Ectodermal cell (in vitro differentiated cells): ENCODE results near the gene SEC14L1.

Experiments used
- H3K27ac ChIP-seq: 2 replicates; pipeline ENCODE4 v1.7.0; 2013; ENCODE audit warnings: mild to moderate bottlenecking, low read depth, low read length; ENCODE audit not compliant: insufficient read depth, poor library complexity, severe bottlenecking
- H3K27me3 ChIP-seq: 2 replicates; pipeline ENCODE4 v1.7.0; 2013; ENCODE audit warnings: mild to moderate bottlenecking, low read length; ENCODE audit not compliant: insufficient read depth, control insufficient read depth, poor library complexity, severe bottlenecking
- H3K36me3 ChIP-seq: one replicate; pipeline ENCODE4 v1.7.0; 2013; ENCODE audit warnings: low read length; ENCODE audit not compliant: control insufficient read depth, insufficient read depth
- H3K4me1 ChIP-seq: one replicate; pipeline ENCODE4 v1.7.0; 2013; ENCODE audit warnings: low read length; ENCODE audit not compliant: control insufficient read depth, insufficient read depth
- H3K4me3 ChIP-seq: 2 replicates; pipeline ENCODE4 v1.7.0; 2013; ENCODE audit warnings: low read depth, low read length, control low read depth; ENCODE audit not compliant: insufficient read depth
- H3K9me3 ChIP-seq: 2 replicates; pipeline ENCODE4 v1.7.0; 2013; ENCODE audit warnings: mild to moderate bottlenecking, low read length, moderate library complexity; ENCODE audit not compliant: control insufficient read depth
- WGBS, 2 experiments: methylation state at CpG; one replicate each; pipeline ENCODE4 v1.1.7; 2013; ENCODE audit warnings: missing lambda C conversion rate in 2 of 2; 5-methylcytosine and 5-hydroxymethylcytosine counted together

The SEC14L1 gene

DNA sequence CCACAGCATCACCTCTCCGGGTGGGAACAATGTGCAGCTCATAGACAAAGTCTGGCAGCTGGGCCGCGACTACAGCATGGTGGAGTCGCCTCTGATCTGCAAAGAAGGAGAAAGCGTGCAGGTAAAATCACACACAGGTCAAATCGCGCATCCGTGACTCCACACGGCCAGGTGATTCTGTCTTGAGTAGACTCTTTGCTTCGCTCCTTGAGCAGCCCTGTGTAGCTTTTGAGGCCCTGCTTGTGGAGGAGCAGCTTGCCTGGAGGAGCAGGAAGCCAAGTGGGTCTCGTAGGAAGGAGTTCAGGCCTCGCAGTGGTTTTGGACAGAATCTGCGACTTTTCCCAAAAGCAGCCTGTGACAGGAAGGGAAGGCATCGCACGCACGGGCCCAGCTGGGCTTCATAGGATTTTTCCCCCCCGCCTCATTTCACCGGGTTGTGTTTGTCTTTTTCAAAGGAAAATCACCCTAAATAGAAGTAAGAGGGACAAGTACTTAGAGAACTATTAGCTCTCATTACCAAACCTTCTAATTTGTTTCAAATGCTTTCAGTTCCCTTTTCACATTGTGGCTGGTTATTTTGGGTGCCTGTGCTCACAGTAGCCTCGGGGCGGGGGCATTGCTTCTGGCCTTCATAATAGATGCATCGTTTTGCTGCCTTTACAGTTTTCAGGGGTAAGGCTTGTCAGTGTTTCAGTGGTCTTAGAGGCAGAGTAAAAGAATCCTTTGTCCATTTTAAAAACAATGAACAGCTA lies 71.5 kb downstream of the SEC14L1 start:
- no peaks in the 10 kb centered on the region for H3K9me3 ChIP-seq
- peaks cover 17% of the 10 kb centered on the region for H3K36me3 ChIP-seq
- H3K27ac ChIP-seq: no peak overlapping the region
- H3K27me3 ChIP-seq: no peaks in the 10 kb centered on the region
- no peaks in the 10 kb centered on the region for H3K4me1 ChIP-seq
- no peak overlapping the region for H3K4me3 ChIP-seq
- 90 to 92% methylated on average over 21 of the region's 21 CpGs for WGBS, 2 experiments

GRCh38 chr17:77212833-77213777 lies 72.3 kb downstream of the SEC14L1 start:
- Histone ChIP-seq H3K4me1 (no peaks in the 10 kb centered on the region), H3K4me3 (no peak overlapping the region), H3K9me3 (no peaks in the 10 kb centered on the region), H3K27ac (no peak overlapping the region), H3K27me3 (no peaks in the 10 kb centered on the region), H3K36me3 (peaks cover 17% of the 10 kb centered on the region)
- whole genome bisulfite sequencing, 2 experiments: 93 to 95% methylated on average over 40 of the region's 40 CpGs

- H3K27ac ChIP-seq: no peak overlapping the region
- H3K4me3 ChIP-seq: no peak overlapping the region
- H3K36me3 ChIP-seq: peaks cover 17% of the 10 kb centered on the region
- no peaks in the 10 kb centered on the region for H3K4me1 ChIP-seq
- no peaks in the 10 kb centered on the region for H3K9me3 ChIP-seq
- no peaks in the 10 kb centered on the region for H3K27me3 ChIP-seq
- 93 to 96% methylated on average over 17 of the region's 17 CpGs for WGBS, 2 experiments
Observed at GRCh38 chr17:77213778-77214132, 73.0 kb downstream of the SEC14L1 start.

DNA sequence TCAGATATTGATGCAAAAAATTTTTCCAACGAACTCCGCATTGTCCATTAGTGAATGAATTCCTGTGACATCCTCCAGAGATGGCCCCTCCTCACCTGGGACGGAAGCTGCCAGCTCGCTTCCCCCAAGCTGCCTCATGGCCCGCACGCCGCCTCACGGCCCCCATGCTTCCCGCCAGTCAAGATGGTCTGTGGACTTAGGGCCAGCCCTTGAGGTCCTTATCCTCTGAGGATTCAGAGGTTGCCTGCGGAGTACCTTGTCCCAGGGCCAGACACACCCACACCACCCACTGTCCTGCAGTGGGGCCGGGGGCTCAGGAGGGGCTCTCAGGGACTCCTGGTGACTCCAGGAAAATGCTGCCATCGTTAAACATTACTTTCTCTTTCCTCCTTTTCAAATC lies 73.6 kb downstream of the SEC14L1 start:
- Histone ChIP-seq H3K4me1 (no peaks in the 10 kb centered on the region), H3K9me3 (no peaks in the 10 kb centered on the region), H3K36me3 (peaks cover 17% of the 10 kb centered on the region), H3K27ac (no peak overlapping the region), H3K27me3 (no peaks in the 10 kb centered on the region), H3K4me3 (no peak overlapping the region)
- 92 to 93% methylated on average over 11 to 12 of the region's 12 CpGs for WGBS, 2 experiments

DNA sequence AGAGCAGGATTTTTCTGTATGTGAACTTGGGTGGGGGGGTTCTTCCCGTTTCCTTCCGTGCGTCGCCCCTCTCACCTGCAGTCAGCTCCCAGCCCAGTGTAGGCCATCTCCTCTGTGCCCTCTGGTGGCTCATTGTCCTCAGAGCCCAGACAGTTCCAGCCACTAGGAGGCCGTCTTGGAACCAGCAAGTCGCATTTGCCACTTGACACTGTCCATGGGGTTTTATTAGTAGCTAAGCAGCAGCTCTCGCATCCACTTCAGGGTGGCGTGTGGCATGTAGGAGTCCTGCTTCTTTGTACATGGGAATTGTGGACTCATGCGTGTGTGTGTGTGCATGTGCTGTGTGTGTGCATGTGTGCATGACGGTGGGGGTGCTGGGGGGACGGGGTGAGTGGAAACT lies 74.0 kb downstream of the SEC14L1 start:
- WGBS, 2 experiments: 81% methylated on average over 11 of the region's 11 CpGs

DNA sequence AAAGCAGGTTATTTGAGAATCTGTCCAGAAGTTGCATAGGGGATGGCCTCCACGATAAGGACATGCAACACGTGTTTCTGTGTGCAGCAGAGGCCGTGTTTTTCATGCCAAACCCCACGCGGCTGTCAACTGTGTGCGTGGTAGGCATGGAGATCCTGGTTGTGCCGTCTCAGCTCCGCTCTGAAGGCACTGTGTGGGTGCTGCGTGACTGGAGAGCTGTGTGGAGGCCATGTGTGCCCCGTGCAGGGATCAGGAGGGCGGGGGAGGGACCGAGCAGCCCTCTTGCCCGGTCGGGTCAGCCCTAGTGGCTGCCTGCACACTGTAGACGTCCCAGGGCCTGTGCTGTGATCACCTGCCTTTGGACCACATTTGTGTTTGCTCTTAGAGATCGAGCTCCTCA lies 74.5 kb downstream of the SEC14L1 start:
- H3K4me1 ChIP-seq: no peaks in the 10 kb centered on the region
- H3K4me3 ChIP-seq: no peak overlapping the region
- no peaks in the 10 kb centered on the region for H3K27me3 ChIP-seq
- 95 to 96% methylated on average over 16 of the region's 16 CpGs for WGBS, 2 experiments
- no peaks in the 10 kb centered on the region for H3K9me3 ChIP-seq
- H3K27ac ChIP-seq: no peak overlapping the region
- H3K36me3 ChIP-seq: peaks cover 13% of the 10 kb centered on the region

More for the DNA sequence above, 74.0 kb downstream of the SEC14L1 start:
- Histone ChIP-seq H3K27ac (no peak overlapping the region), H3K27me3 (no peaks in the 10 kb centered on the region), H3K36me3 (peaks cover 17% of the 10 kb centered on the region), H3K4me3 (no peak overlapping the region), H3K9me3 (no peaks in the 10 kb centered on the region), H3K4me1 (no peaks in the 10 kb centered on the region)

GRCh38 chr17:77216486-77216885 lies 75.7 kb downstream of the SEC14L1 start:
- H3K9me3 ChIP-seq: no peaks in the 10 kb centered on the region
- WGBS, 2 experiments: 95 to 96% methylated on average over 5 of the region's 5 CpGs
- H3K4me3 ChIP-seq: no peak overlapping the region
- no peaks in the 10 kb centered on the region for H3K4me1 ChIP-seq
- H3K27me3 ChIP-seq: no peaks in the 10 kb centered on the region
- peaks cover 5% of the 10 kb centered on the region for H3K36me3 ChIP-seq
- H3K27ac ChIP-seq: no peak overlapping the region

- no peaks in the 10 kb centered on the region for H3K9me3 ChIP-seq
- 96% methylated on average over 11 of the region's 11 CpGs for WGBS, 2 experiments
Observed at GRCh38 chr17:77217123-77217522, 76.4 kb downstream of the SEC14L1 start.

GRCh38 chr17:77217566-77217965 lies 76.8 kb downstream of the SEC14L1 start:
- Histone ChIP-seq H3K36me3 (no peaks in the 10 kb centered on the region), H3K9me3 (no peaks in the 10 kb centered on the region)

More at GRCh38 chr17:77217123-77217522, 76.4 kb downstream of the SEC14L1 start:
- Histone ChIP-seq H3K4me3 (no peak overlapping the region), H3K36me3 (peaks cover under 1% of the 10 kb centered on the region), H3K27ac (no peak overlapping the region), H3K27me3 (no peaks in the 10 kb centered on the region), H3K4me1 (no peaks in the 10 kb centered on the region)

DNA sequence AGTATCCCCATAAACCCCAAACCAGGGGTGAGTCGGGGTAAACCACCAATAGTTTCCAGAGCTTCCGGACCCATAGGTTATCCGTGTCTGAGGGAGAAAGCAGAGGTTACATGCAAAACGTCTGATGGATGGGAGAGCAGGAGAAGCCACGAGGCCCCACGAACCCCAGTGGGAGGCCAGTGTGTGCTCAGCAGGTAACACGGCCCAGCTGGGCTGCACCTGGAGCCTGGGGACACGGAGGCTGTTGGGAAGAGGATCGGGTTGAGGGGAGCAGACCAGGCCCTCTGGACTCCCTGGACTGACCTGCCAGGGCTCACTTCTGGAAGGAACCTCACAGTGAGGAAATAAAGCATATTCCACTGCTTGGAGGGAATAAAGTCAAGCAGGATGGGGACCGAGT lies 78.1 kb downstream of the SEC14L1 start:
- WGBS, 2 experiments: 93 to 95% methylated on average over 10 of the region's 10 CpGs
- H3K27ac ChIP-seq: no peak overlapping the region
- H3K4me1 ChIP-seq: no peaks in the 10 kb centered on the region
- no peaks in the 10 kb centered on the region for H3K27me3 ChIP-seq
- no peaks in the 10 kb centered on the region for H3K9me3 ChIP-seq
- no peak overlapping the region for H3K4me3 ChIP-seq
- no peaks in the 10 kb centered on the region for H3K36me3 ChIP-seq

More at GRCh38 chr17:77217566-77217965, 76.8 kb downstream of the SEC14L1 start:
- Histone ChIP-seq H3K4me3 (no peak overlapping the region), H3K27me3 (no peaks in the 10 kb centered on the region), H3K4me1 (no peaks in the 10 kb centered on the region), H3K27ac (no peak overlapping the region)
- 94 to 97% methylated on average over 11 of the region's 11 CpGs for WGBS, 2 experiments
